ENCODE data around the gene SLC35F3. TPM values are rescaled to one million over a fixed set of nuclear protein-coding genes. Genes with fewer than 3 reads are reported as not detected.
A peak's percentile ranks its signal among the peaks of the same experiment; 100 is the strongest.

The SLC35F3 gene
- total RNA-seq, 2 experiments from 2014 or later, result 0.86 to 1.8 TPM

GRCh38 chr1:234315091-234315541, 410.6 kb downstream of the SLC35F3 start:
- POLR2A ChIA-PET, result no interaction called here
- CTCF ChIA-PET, result interaction anchor here (1.1 to 4.2 kb wide), 3 partner anchors 12 to 172 kb away, joined by 3 to 26 read pairs (median 5); no protein-coding TSS in a partner anchor
- H3K4me3 Mint-ChIP-seq, result peak overlapping the region; percentile 22

GRCh38 chr1:234315588-234315987, 411.1 kb downstream of the SLC35F3 start:
- ATAC-seq (peak; percentile 55), DNase-seq (peak; percentile 59)
- peaks cover 1% of the 10 kb centered on the region for H3K27me3 Mint-ChIP-seq
- peak overlapping the region; percentile 69 for H3K27ac Mint-ChIP-seq
- H3K4me1 Mint-ChIP-seq, result peaks cover 59% of the 10 kb centered on the region
- intact Hi-C loops (cut with DNase I, micrococcal nuclease), result loop anchor here (1.0 to 5.0 kb wide), 6 partner anchors 11 to 407 kb away; partner anchors contain the start of gene COA6 (in 1 of the 2)
- CTCF ChIA-PET, result interaction anchor here (1.1 to 4.2 kb wide), 2 partner anchors 11 to 171 kb away, joined by 3 to 26 read pairs; no protein-coding TSS in a partner anchor
- H3K4me3 Mint-ChIP-seq, result peak overlapping the region; percentile 42
- no peaks in the 10 kb centered on the region for H3K36me3 Mint-ChIP-seq (ENCODE audit: low read depth)
- POLR2A ChIA-PET, result no interaction called here
- no peaks in the 10 kb centered on the region for H3K9me3 Mint-ChIP-seq (ENCODE audit: low read depth)

More at GRCh38 chr1:234315091-234315541, 410.6 kb downstream of the SLC35F3 start:
- H3K9me3 Mint-ChIP-seq (ENCODE audit: low read depth), result no peaks in the 10 kb centered on the region
- H3K27me3 Mint-ChIP-seq, result peaks cover 1% of the 10 kb centered on the region
- H3K4me1 Mint-ChIP-seq, result peaks cover 63% of the 10 kb centered on the region
- ATAC-seq (peak; percentile 84), DNase-seq (peak; percentile 56)
- intact Hi-C loops (cut with DNase I, micrococcal nuclease), result loop anchor here (1.0 to 5.0 kb wide), 6 partner anchors 11 to 408 kb away; partner anchors contain the start of gene COA6 (in 1 of the 2)
- peak overlapping the region; percentile 89 for H3K27ac Mint-ChIP-seq
- no peaks in the 10 kb centered on the region for H3K36me3 Mint-ChIP-seq (ENCODE audit: low read depth)

- CTCF ChIA-PET, result interaction anchor here (1.1 to 4.2 kb wide), 2 partner anchors 10 to 108 kb away, joined by 3 to 26 read pairs; no protein-coding TSS in a partner anchor
- intact Hi-C loops (cut with DNase I, micrococcal nuclease), result loop anchor here in 1 of 2 experiments (5.0 kb wide), 1 partner anchor 291 kb away; no protein-coding TSS in a partner anchor
- ATAC-seq (no peak), DNase-seq (no peak)
- Mint-ChIP-seq H3K27ac (peak overlapping the region; percentile 69), H3K27me3 (peaks cover 1% of the 10 kb centered on the region), H3K36me3 (ENCODE audit: low read depth) (no peaks in the 10 kb centered on the region), H3K4me1 (peaks cover 55% of the 10 kb centered on the region), H3K4me3 (no peak overlapping the region), H3K9me3 (ENCODE audit: low read depth) (no peaks in the 10 kb centered on the region)
- POLR2A ChIA-PET, result interaction anchor here (0.6 kb wide), 1 partner anchor 97 kb away, joined by 3 read pairs; no protein-coding TSS in a partner anchor
Measured at GRCh38 chr1:234316486-234316885, 412.0 kb downstream of the SLC35F3 start.

- POLR2A ChIA-PET, result no interaction called here
- no peaks in the 10 kb centered on the region for H3K9me3 Mint-ChIP-seq (ENCODE audit: low read depth)
- peak overlapping the region; percentile 69 for H3K27ac Mint-ChIP-seq
- peaks cover 57% of the 10 kb centered on the region for H3K4me1 Mint-ChIP-seq
- CTCF ChIA-PET, result interaction anchor here (0.5 to 4.2 kb wide), 3 partner anchors 10 to 109 kb away, joined by 3 to 26 read pairs (median 3); no protein-coding TSS in a partner anchor
- intact Hi-C loops (cut with DNase I, micrococcal nuclease), result loop anchor here in 1 of 2 experiments (5.0 kb wide), 1 partner anchor 290 kb away; no protein-coding TSS in a partner anchor
- peaks cover 1% of the 10 kb centered on the region for H3K27me3 Mint-ChIP-seq
- H3K4me3 Mint-ChIP-seq, result no peak overlapping the region
- H3K36me3 Mint-ChIP-seq (ENCODE audit: low read depth), result no peaks in the 10 kb centered on the region
- DNase-seq (no peak), ATAC-seq (no peak)
Measured at GRCh38 chr1:234316937-234317336, 412.5 kb downstream of the SLC35F3 start.

- H3K27ac Mint-ChIP-seq, result no peak overlapping the region
- DNase-seq (no peak), ATAC-seq (no peak)
- H3K9me3 Mint-ChIP-seq (ENCODE audit: low read depth), result no peaks in the 10 kb centered on the region
- peaks cover 46% of the 10 kb centered on the region for H3K4me1 Mint-ChIP-seq
- POLR2A ChIA-PET, result no interaction called here
- H3K27me3 Mint-ChIP-seq, result peaks cover 12% of the 10 kb centered on the region
- CTCF ChIA-PET, result interaction anchor here (1.5 kb wide), 1 partner anchor 10 kb away, joined by 3 read pairs; no protein-coding TSS in a partner anchor
- intact Hi-C loops (cut with DNase I, micrococcal nuclease), result loop anchor here in 1 of 2 experiments (10.0 kb wide), 1 partner anchor 765 kb away; no protein-coding TSS in a partner anchor
- H3K36me3 Mint-ChIP-seq (ENCODE audit: low read depth), result no peaks in the 10 kb centered on the region
- no peak overlapping the region for H3K4me3 Mint-ChIP-seq
Measured at GRCh38 chr1:234320069-234320468, 415.6 kb downstream of the SLC35F3 start.

- H3K9me3 Mint-ChIP-seq (ENCODE audit: low read depth), result no peaks in the 10 kb centered on the region
- intact Hi-C loops (cut with DNase I, micrococcal nuclease), result loop anchor here in 1 of 2 experiments (10.0 kb wide), 1 partner anchor 764 kb away; no protein-coding TSS in a partner anchor
- ChIA-PET POLR2A (no interaction called here), CTCF (interaction anchor here (0.6 kb wide), 1 partner anchor 17 kb away, joined by 3 read pairs; no protein-coding TSS in a partner anchor)
- H3K27ac Mint-ChIP-seq, result no peak overlapping the region
- H3K27me3 Mint-ChIP-seq, result peaks cover 12% of the 10 kb centered on the region
- H3K4me1 Mint-ChIP-seq, result peaks cover 42% of the 10 kb centered on the region
- no peak for ATAC-seq
- no peak for DNase-seq
- H3K4me3 Mint-ChIP-seq, result no peak overlapping the region
- no peaks in the 10 kb centered on the region for H3K36me3 Mint-ChIP-seq (ENCODE audit: low read depth)
Measured at GRCh38 chr1:234320549-234320948, 416.1 kb downstream of the SLC35F3 start.

- Mint-ChIP-seq H3K27me3 (peaks cover 12% of the 10 kb centered on the region), H3K4me3 (no peak overlapping the region), H3K27ac (no peak overlapping the region), H3K4me1 (peaks cover 42% of the 10 kb centered on the region), H3K36me3 (ENCODE audit: low read depth) (no peaks in the 10 kb centered on the region), H3K9me3 (ENCODE audit: low read depth) (no peaks in the 10 kb centered on the region)
- DNase-seq, result no peak
- ATAC-seq, result no peak
- intact Hi-C loops (cut with DNase I, micrococcal nuclease), result loop anchor here in 1 of 2 experiments (10.0 kb wide), 1 partner anchor 764 kb away; no protein-coding TSS in a partner anchor
- ChIA-PET POLR2A (no interaction called here), CTCF (interaction anchor here (1.4 kb wide), 1 partner anchor 9 kb away, joined by 4 read pairs; no protein-coding TSS in a partner anchor)
Measured at GRCh38 chr1:234321231-234321630, 416.8 kb downstream of the SLC35F3 start.

GRCh38 chr1:234322097-234322496, 417.6 kb downstream of the SLC35F3 start:
- no peaks in the 10 kb centered on the region for H3K9me3 Mint-ChIP-seq (ENCODE audit: low read depth)

GRCh38 chr1:234322979-234323378, 418.5 kb downstream of the SLC35F3 start:
- no peak overlapping the region for H3K27ac Mint-ChIP-seq
- no peaks in the 10 kb centered on the region for H3K9me3 Mint-ChIP-seq (ENCODE audit: low read depth)
- ATAC-seq (peak; percentile 55), DNase-seq (peak; percentile 85)
- intact Hi-C loops (cut with DNase I, micrococcal nuclease), result loop anchor here in 1 of 2 experiments (10.0 kb wide), 1 partner anchor 762 kb away; no protein-coding TSS in a partner anchor
- ChIA-PET CTCF (interaction anchor here (0.6 to 6.6 kb wide), 13 partner anchors 12 to 278 kb away, joined by 3 to 69 read pairs (median 4); no protein-coding TSS in a partner anchor), POLR2A (interaction anchor here (0.6 kb wide), 2 partner anchors 139 to 199 kb away, joined by 3 read pairs; no protein-coding TSS in a partner anchor)
- no peaks in the 10 kb centered on the region for H3K36me3 Mint-ChIP-seq (ENCODE audit: low read depth)
- no peak overlapping the region for H3K4me3 Mint-ChIP-seq
- H3K4me1 Mint-ChIP-seq, result peaks cover 30% of the 10 kb centered on the region
- peaks cover 11% of the 10 kb centered on the region for H3K27me3 Mint-ChIP-seq

More at GRCh38 chr1:234322097-234322496, 417.6 kb downstream of the SLC35F3 start:
- DNase-seq, result no peak
- H3K27ac Mint-ChIP-seq, result no peak overlapping the region
- intact Hi-C loops (cut with DNase I, micrococcal nuclease), result loop anchor here in 1 of 2 experiments (10.0 kb wide), 1 partner anchor 763 kb away; no protein-coding TSS in a partner anchor
- H3K36me3 Mint-ChIP-seq (ENCODE audit: low read depth), result no peaks in the 10 kb centered on the region
- ChIA-PET CTCF (interaction anchor here (0.6 to 1.4 kb wide), 4 partner anchors 10 to 279 kb away, joined by 3 to 5 read pairs (median 4); no protein-coding TSS in a partner anchor), POLR2A (no interaction called here)
- H3K27me3 Mint-ChIP-seq, result peaks cover 12% of the 10 kb centered on the region
- no peak for ATAC-seq
- no peak overlapping the region for H3K4me3 Mint-ChIP-seq
- H3K4me1 Mint-ChIP-seq, result peaks cover 37% of the 10 kb centered on the region

- H3K9me3 Mint-ChIP-seq (ENCODE audit: low read depth), result no peaks in the 10 kb centered on the region
- H3K4me1 Mint-ChIP-seq, result peaks cover 28% of the 10 kb centered on the region
- ChIA-PET CTCF (interaction anchor here (0.6 to 6.6 kb wide), 4 partner anchors 8 to 263 kb away, joined by 3 to 69 read pairs (median 14); no protein-coding TSS in a partner anchor), POLR2A (no interaction called here)
- no peak overlapping the region for H3K27ac Mint-ChIP-seq
- H3K27me3 Mint-ChIP-seq, result peaks cover 11% of the 10 kb centered on the region
- intact Hi-C loops (cut with DNase I, micrococcal nuclease), result loop anchor here (5.0 to 10.0 kb wide), 3 partner anchors 47 to 760 kb away; partner anchors contain the start of gene COA6 (in 1 of the 2)
- no peak overlapping the region for H3K4me3 Mint-ChIP-seq
- DNase-seq (no peak), ATAC-seq (no peak)
- no peaks in the 10 kb centered on the region for H3K36me3 Mint-ChIP-seq (ENCODE audit: low read depth)
Measured at GRCh38 chr1:234324821-234325220, 420.3 kb downstream of the SLC35F3 start.

- intact Hi-C loops (cut with DNase I, micrococcal nuclease), result loop anchor here (1.0 to 10.0 kb wide), 12 partner anchors 11 to 759 kb away; partner anchors contain the start of genes COA6 (in 2 of the 2) and TARBP1 (in 1 of the 2)
- Mint-ChIP-seq H3K36me3 (ENCODE audit: low read depth) (no peaks in the 10 kb centered on the region), H3K27me3 (peaks cover 14% of the 10 kb centered on the region), H3K4me3 (peak overlapping the region; percentile 69), H3K4me1 (peaks cover 28% of the 10 kb centered on the region), H3K27ac (peak overlapping the region; percentile 39), H3K9me3 (ENCODE audit: low read depth) (no peaks in the 10 kb centered on the region)
- DNase-seq (peak; percentile 24), ATAC-seq (peak; percentile 60)
- ChIA-PET CTCF (interaction anchor here (0.7 to 6.6 kb wide), 16 partner anchors 9 to 398 kb away, joined by 3 to 69 read pairs (median 5); no protein-coding TSS in a partner anchor), POLR2A (interaction anchor here (0.9 kb wide), 1 partner anchor 152 kb away, joined by 7 read pairs; no protein-coding TSS in a partner anchor)
Measured at GRCh38 chr1:234325878-234326496, 421.5 kb downstream of the SLC35F3 start.
